ENCODE data around the gene NAV2. TPM values are rescaled to one million over a fixed set of nuclear protein-coding genes. Genes with fewer than 3 reads are reported as not detected.

Gene NAV2
- total and polyA plus RNA-seq, 2 experiments from 2014 or later: 26.0 to 45.0 TPM

- peaks cover 15% of the 10 kb centered on the region for H3K4me1 Mint-ChIP-seq
- Histone ChIP-seq H3K27me3 (ENCODE audit: insufficient read depth) (no peaks in the 10 kb centered on the region), H3F3A (replicated peaks; ENCODE audit: low read depth) (no peaks in the 10 kb centered on the region), H4K20me1 (replicated peaks; ENCODE audit: insufficient read depth) (no peaks in the 10 kb centered on the region; the same call in 1 of the 2 replicates), H3K4me2 (no peak overlapping the region), H3K27ac (ENCODE audit: low read depth) (no peak overlapping the region), H3K4me1 (ENCODE audit: insufficient read depth) (peaks cover 12% of the 10 kb centered on the region), H3K4me3 (no peak overlapping the region), H3K79me2 (replicated peaks; ENCODE audit: insufficient read depth) (no peaks in the 10 kb centered on the region), H3K9me2 (ENCODE audit: insufficient read depth) (0 out of 2 replicates have a peak, but pooled peaks cover 5% of the 10 kb centered on the region), H3K36me3 (ENCODE audit: insufficient read depth) (peaks cover 4% of the 10 kb centered on the region; the same call in 1 of the 2 replicates), H2AFZ (no peak overlapping the region)
- no peak overlapping the region for H3K4me3 Mint-ChIP-seq
- TF ChIP-seq, protein P1, sequence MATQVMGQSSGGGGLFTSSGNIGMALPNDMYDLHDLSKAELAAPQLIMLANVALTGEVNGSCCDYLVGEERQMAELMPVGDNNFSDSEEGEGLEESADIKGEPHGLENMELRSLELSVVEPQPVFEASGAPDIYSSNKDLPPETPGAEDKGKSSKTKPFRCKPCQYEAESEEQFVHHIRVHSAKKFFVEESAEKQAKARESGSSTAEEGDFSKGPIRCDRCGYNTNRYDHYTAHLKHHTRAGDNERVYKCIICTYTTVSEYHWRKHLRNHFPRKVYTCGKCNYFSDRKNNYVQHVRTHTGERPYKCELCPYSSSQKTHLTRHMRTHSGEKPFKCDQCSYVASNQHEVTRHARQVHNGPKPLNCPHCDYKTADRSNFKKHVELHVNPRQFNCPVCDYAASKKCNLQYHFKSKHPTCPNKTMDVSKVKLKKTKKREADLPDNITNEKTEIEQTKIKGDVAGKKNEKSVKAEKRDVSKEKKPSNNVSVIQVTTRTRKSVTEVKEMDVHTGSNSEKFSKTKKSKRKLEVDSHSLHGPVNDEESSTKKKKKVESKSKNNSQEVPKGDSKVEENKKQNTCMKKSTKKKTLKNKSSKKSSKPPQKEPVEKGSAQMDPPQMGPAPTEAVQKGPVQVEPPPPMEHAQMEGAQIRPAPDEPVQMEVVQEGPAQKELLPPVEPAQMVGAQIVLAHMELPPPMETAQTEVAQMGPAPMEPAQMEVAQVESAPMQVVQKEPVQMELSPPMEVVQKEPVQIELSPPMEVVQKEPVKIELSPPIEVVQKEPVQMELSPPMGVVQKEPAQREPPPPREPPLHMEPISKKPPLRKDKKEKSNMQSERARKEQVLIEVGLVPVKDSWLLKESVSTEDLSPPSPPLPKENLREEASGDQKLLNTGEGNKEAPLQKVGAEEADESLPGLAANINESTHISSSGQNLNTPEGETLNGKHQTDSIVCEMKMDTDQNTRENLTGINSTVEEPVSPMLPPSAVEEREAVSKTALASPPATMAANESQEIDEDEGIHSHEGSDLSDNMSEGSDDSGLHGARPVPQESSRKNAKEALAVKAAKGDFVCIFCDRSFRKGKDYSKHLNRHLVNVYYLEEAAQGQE (IDR thresholded peaks at IDR 0.05; ENCODE audit: unreplicated experiment): no peak
- TF ChIP-seq CREB1 (CRISPR knock-in tag; IDR thresholded peaks at IDR 0.05; ENCODE audit: low read depth) (no peak), ZNF331 (CRISPR knock-in tag; IDR thresholded peaks at IDR 0.05; ENCODE audit: low read depth) (no peak), STAT1 (IDR thresholded peaks at IDR 0.05; ENCODE audit: unreplicated experiment) (no peak), ZNF114 (CRISPR knock-in tag; IDR thresholded peaks at IDR 0.05) (no peak)
- TF ChIP-seq, protein P2, sequence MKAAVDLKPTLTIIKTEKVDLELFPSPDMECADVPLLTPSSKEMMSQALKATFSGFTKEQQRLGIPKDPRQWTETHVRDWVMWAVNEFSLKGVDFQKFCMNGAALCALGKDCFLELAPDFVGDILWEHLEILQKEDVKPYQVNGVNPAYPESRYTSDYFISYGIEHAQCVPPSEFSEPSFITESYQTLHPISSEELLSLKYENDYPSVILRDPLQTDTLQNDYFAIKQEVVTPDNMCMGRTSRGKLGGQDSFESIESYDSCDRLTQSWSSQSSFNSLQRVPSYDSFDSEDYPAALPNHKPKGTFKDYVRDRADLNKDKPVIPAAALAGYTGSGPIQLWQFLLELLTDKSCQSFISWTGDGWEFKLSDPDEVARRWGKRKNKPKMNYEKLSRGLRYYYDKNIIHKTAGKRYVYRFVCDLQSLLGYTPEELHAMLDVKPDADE (IDR thresholded peaks at IDR 0.05): no peak
- peaks cover 8% of the 10 kb centered on the region for H3K27me3 Mint-ChIP-seq (ENCODE audit: insufficient read depth, low read depth, poor library complexity)
- DNase-seq (ENCODE audit: low spot score) (no peak), ATAC-seq (no peak)
- H3K9me3 Mint-ChIP-seq: no peaks in the 10 kb centered on the region; the same call in 2 of the 3 replicates
- H3K27ac Mint-ChIP-seq: no peak overlapping the region
- peaks cover 48% of the 10 kb centered on the region for H3K36me3 Mint-ChIP-seq (ENCODE audit: low read depth)
These were observed 176.9 kb downstream of the NAV2 start for GRCh38 chr11:19889531-19889930.

- Histone ChIP-seq H3K36me3 (ENCODE audit: insufficient read depth) (peaks cover 4% of the 10 kb centered on the region; the same call in 1 of the 2 replicates), H3K27me3 (ENCODE audit: insufficient read depth) (no peaks in the 10 kb centered on the region), H3K27ac (ENCODE audit: low read depth) (no peak overlapping the region), H3K4me1 (ENCODE audit: insufficient read depth) (peaks cover 12% of the 10 kb centered on the region), H4K20me1 (replicated peaks; ENCODE audit: insufficient read depth) (no peaks in the 10 kb centered on the region; the same call in 1 of the 2 replicates), H3K4me3 (no peak overlapping the region), H3F3A (replicated peaks; ENCODE audit: low read depth) (no peaks in the 10 kb centered on the region), H3K4me2 (no peak overlapping the region), H3K79me2 (replicated peaks; ENCODE audit: insufficient read depth) (no peaks in the 10 kb centered on the region), H2AFZ (no peak overlapping the region), H3K9me2 (ENCODE audit: insufficient read depth) (0 out of 2 replicates have a peak, but pooled peaks cover 5% of the 10 kb centered on the region)
- Mint-ChIP-seq H3K27ac (no peak overlapping the region), H3K27me3 (ENCODE audit: insufficient read depth, low read depth, poor library complexity) (peaks cover 8% of the 10 kb centered on the region), H3K4me1 (peaks cover 15% of the 10 kb centered on the region), H3K9me3 (no peaks in the 10 kb centered on the region; the same call in 2 of the 3 replicates), H3K4me3 (no peak overlapping the region), H3K36me3 (ENCODE audit: low read depth) (peaks cover 47% of the 10 kb centered on the region)
- no peak for TF ChIP-seq NANOG (IDR thresholded peaks at IDR 0.05; ENCODE audit: borderline replicate concordance)
- TF ChIP-seq, protein P2 (IDR thresholded peaks at IDR 0.05): no peak
- no peak for TF ChIP-seq EZH2phosphoT487 (IDR thresholded peaks at IDR 0.05; ENCODE audit: unreplicated experiment)
- no peak for TF ChIP-seq ZNF462 (CRISPR knock-in tag; IDR thresholded peaks at IDR 0.05)
- no peak for TF ChIP-seq ZNF114 (CRISPR knock-in tag; IDR thresholded peaks at IDR 0.05)
- no peak for DNase-seq (ENCODE audit: low spot score)
- ATAC-seq: no peak
These were observed 177.7 kb downstream of the NAV2 start for GRCh38 chr11:19890308-19890707.

Data from GM23338 (cell line).